ENCODE results near the gene ZNF385B.
"Not testable (repeated sequence)": the region's sequence is repeated elsewhere in the genome, so short reads cannot be mapped to it uniquely, and the experiment has no call there.

- not testable (repeated sequence) for TF ChIP-seq REST (IDR thresholded peaks at IDR 0.05; ENCODE audit: insufficient read depth in 1 of 2, low read depth in 2 of 2, low read length in 1 of 2); CTCF (IDR thresholded peaks at IDR 0.05); SIN3A (IDR thresholded peaks at IDR 0.05; ENCODE audit: borderline replicate concordance, insufficient read depth, low read depth, low read length)
These were observed 27.2 kb upstream of the ZNF385B start for GRCh38 chr2:179888642-179889041.

Measured in Panc1 (cell line).